Measurements from ENCODE around the gene KRTAP5-6. TPM values are rescaled to one million over a fixed set of nuclear protein-coding genes. Genes with fewer than 3 reads are reported as not detected.

The KRTAP5-6 gene
- total RNA-seq, 1 experiment from 2014 or later = not detected

GRCh38 chr11:1733716-1734640 lies 37.0 kb downstream of the KRTAP5-6 start:
- Histone ChIP-seq H3K79me2 (ENCODE audit: low read length) (no peaks in the 10 kb centered on the region), H4K20me1 (ENCODE audit: low read length) (no peaks in the 10 kb centered on the region), H3K27me3 (ENCODE audit: low read length) (peaks cover 45% of the 10 kb centered on the region), H3K36me3 (ENCODE audit: low read depth, low read length) (no peaks in the 10 kb centered on the region), H2AFZ (ENCODE audit: low read length) (no peak overlapping the region), H3K4me2 (ENCODE audit: low read length) (no peak overlapping the region), H3K9me3 (ENCODE audit: low read length) (no peaks in the 10 kb centered on the region), H3F3A (ENCODE audit: low read length, unreplicated experiment) (no peaks in the 10 kb centered on the region), H3K9ac (ENCODE audit: low read length) (no peak overlapping the region), H3K4me1 (ENCODE audit: insufficient read depth, low read length) (no peaks in the 10 kb centered on the region), H3K27ac (ENCODE audit: low read length) (no peak overlapping the region), H3K4me3 (ENCODE audit: low read length) (no peak overlapping the region), H3K9me2 (replicated peaks; ENCODE audit: low read length) (no peaks in the 10 kb centered on the region)
- CTCF ChIA-PET = no interaction called here
- no TSS peak for BruUV-seq (replicated peaks)
- POLR2A ChIA-PET (ENCODE audit: unreplicated experiment) = no interaction called here
- ATAC-seq (no peak), DNase-seq (no peak)
- intact Hi-C loops (cut with micrococcal nuclease) = no loop called here
- TF ChIP-seq CTCF (conservative IDR thresholded peaks at IDR 0.05; ENCODE audit: low read depth, low read length) = no peak

DNA sequence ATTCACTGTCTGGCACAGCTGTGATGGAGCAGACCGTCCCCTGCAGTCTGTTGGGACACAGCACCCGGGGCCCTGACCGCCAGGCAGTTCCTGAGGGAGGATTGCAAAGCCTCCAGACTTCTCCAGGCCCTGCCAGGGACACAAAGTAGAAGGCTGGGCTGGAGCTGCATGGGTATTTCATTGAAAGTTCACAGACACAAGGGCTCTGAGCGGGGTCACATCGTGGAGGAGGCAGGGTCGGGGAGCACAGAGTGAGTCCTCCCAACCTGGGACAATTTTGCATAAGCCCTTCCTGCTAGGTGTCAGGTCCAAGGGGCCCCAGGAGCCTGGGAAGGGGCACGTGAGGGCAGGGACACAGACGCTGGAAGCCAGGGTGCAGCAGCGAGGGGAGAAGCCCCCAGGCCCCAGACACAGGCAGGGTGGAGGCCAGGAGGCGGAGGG lies 37.7 kb downstream of the KRTAP5-6 start:
- Histone ChIP-seq H3K36me3 (ENCODE audit: low read depth, low read length) (no peaks in the 10 kb centered on the region), H3F3A (ENCODE audit: low read length, unreplicated experiment) (no peaks in the 10 kb centered on the region), H4K20me1 (ENCODE audit: low read length) (no peaks in the 10 kb centered on the region), H3K9me2 (replicated peaks; ENCODE audit: low read length) (no peaks in the 10 kb centered on the region), H3K4me1 (ENCODE audit: insufficient read depth, low read length) (no peaks in the 10 kb centered on the region), H3K79me2 (ENCODE audit: low read length) (no peaks in the 10 kb centered on the region), H3K4me2 (ENCODE audit: low read length) (no peak overlapping the region), H3K27me3 (ENCODE audit: low read length) (peaks cover 42% of the 10 kb centered on the region), H3K9ac (ENCODE audit: low read length) (no peak overlapping the region), H3K4me3 (ENCODE audit: low read length) (no peak overlapping the region), H2AFZ (ENCODE audit: low read length) (no peak overlapping the region), H3K27ac (ENCODE audit: low read length) (no peak overlapping the region), H3K9me3 (ENCODE audit: low read length) (no peaks in the 10 kb centered on the region)
- TF ChIP-seq EZH2 (IDR thresholded peaks at IDR 0.05; ENCODE audit: low read length, unreplicated experiment) (no peak), EZH2phosphoT487 (IDR thresholded peaks at IDR 0.05; ENCODE audit: borderline replicate concordance, low read length) (no peak), CTCF (conservative IDR thresholded peaks at IDR 0.05; ENCODE audit: low read depth, low read length) (no peak)
- intact Hi-C loops (cut with micrococcal nuclease) = no loop called here
- no peak for DNase-seq
- ChIA-PET POLR2A (ENCODE audit: unreplicated experiment) (no interaction called here), CTCF (no interaction called here)
- ATAC-seq = no peak
- BruUV-seq (replicated peaks) = no TSS peak

DNA sequence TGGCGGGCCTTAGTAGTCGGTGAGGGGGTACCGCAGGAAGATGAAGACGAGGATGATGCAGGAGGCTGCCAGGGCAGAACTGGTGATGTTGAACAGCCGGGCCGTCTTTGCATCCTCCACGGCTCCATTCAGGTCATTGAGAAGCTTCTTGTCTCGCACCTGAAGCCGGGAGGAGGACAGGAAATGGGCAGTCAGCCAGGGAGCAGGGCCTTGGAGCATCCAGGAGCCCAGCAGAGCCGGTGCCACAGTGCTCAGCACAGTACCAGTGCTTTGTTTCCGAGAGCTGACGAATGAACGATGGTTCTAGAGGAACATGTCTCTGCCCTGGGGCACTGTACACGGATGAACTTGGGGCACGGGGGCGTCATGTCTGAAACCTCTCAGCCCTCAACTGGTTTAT lies 38.3 kb downstream of the KRTAP5-6 start:
- no peak for ATAC-seq
- Histone ChIP-seq H4K20me1 (ENCODE audit: low read length) (no peaks in the 10 kb centered on the region), H3K9me2 (replicated peaks; ENCODE audit: low read length) (no peaks in the 10 kb centered on the region), H3K27me3 (ENCODE audit: low read length) (peaks cover 36% of the 10 kb centered on the region), H3K4me3 (ENCODE audit: low read length) (no peak overlapping the region), H2AFZ (ENCODE audit: low read length) (no peak overlapping the region), H3K9me3 (ENCODE audit: low read length) (no peaks in the 10 kb centered on the region), H3K79me2 (ENCODE audit: low read length) (no peaks in the 10 kb centered on the region), H3K4me2 (ENCODE audit: low read length) (no peak overlapping the region), H3F3A (ENCODE audit: low read length, unreplicated experiment) (no peaks in the 10 kb centered on the region), H3K9ac (ENCODE audit: low read length) (no peak overlapping the region), H3K36me3 (ENCODE audit: low read depth, low read length) (no peaks in the 10 kb centered on the region), H3K4me1 (ENCODE audit: insufficient read depth, low read length) (no peaks in the 10 kb centered on the region), H3K27ac (ENCODE audit: low read length) (no peak overlapping the region)
- POLR2A ChIA-PET (ENCODE audit: unreplicated experiment) = no interaction called here
- DNase-seq = no peak
- CTCF ChIA-PET = no interaction called here
- BruUV-seq (replicated peaks) = no TSS peak
- intact Hi-C loops (cut with micrococcal nuclease) = no loop called here
- TF ChIP-seq CTCF (conservative IDR thresholded peaks at IDR 0.05; ENCODE audit: low read depth, low read length) (no peak), EZH2 (IDR thresholded peaks at IDR 0.05; ENCODE audit: low read length, unreplicated experiment) (no peak), EZH2phosphoT487 (IDR thresholded peaks at IDR 0.05; ENCODE audit: borderline replicate concordance, low read length) (no peak)

Measured in PC-3 (cell line).